Mucosa of gallbladder (tissue), 1 donor: ENCODE measurements around the gene SNTG2. TPM values are rescaled to one million over a fixed set of nuclear protein-coding genes. Genes with fewer than 3 reads are reported as not detected.
"Not testable (repeated sequence)": the region's sequence is repeated elsewhere in the genome, so short reads cannot be mapped to it uniquely, and the experiment has no call there.

Experiments used
- DNase-seq: peaks from one replicate; pipeline ENCODE4 v3.0.0-alpha.2; 2020; ENCODE audit warnings: low spot score
- total RNA-seq: library from RNA; stranded (reverse); gene quantifications from one replicate; pipeline ENCODE4 v1.2.1, GENCODE V29; 2021
- donor health status: DM: no; HTN: no; CAD: no.

SNTG2 gene
- total RNA-seq, 1 donor from 2014 or later, result 2.0 TPM

GRCh38 chr2:1407950-1408675, 457.5 kb downstream of the SNTG2 start:
- no peak for DNase-seq

- DNase-seq, result no peak
These were observed 462.6 kb downstream of the SNTG2 start, which contains the start of gene TPO for GRCh38 chr2:1413156-1413710. TSS of gene TPO (plus strand) at chr2:1413463. CDS start at chr2:1414409, 946 bp downstream.

- no peak for DNase-seq
These were observed 463.5 kb downstream of the SNTG2 start for GRCh38 chr2:1414121-1414520.

GRCh38 chr2:1414901-1415300, 464.3 kb downstream of the SNTG2 start:
- DNase-seq, result not testable (repeated sequence)

- no peak for DNase-seq
These were observed 464.9 kb downstream of the SNTG2 start for GRCh38 chr2:1415501-1415900.
